Astrocyte of the spinal cord (primary cell): Measurements from ENCODE around the gene LUC7L3.

Source experiments
- DNase-seq: peaks from one replicate; pipeline ENCODE4 v3.0.0; 2011; ENCODE audit warnings: low read depth, low spot score
- H3K4me3 ChIP-seq: 2 replicates; pipeline ENCODE4 v1.5.1; 2011; ENCODE audit warnings: low read depth, mild to moderate bottlenecking, low read length, moderate library complexity
- CTCF ChIP-seq: IDR thresholded peaks from 2 replicates; pipeline ENCODE4 v1.5.1; 2012; ENCODE audit warnings: low read depth, mild to moderate bottlenecking, low read length, inconsistent platforms
- in situ Hi-C: cut with HindIII; loops from 2 replicates; pipeline ENCODE4 v1.10.0; 2017; ENCODE audit warnings: low sequenced_read_pairs

Gene LUC7L3

GRCh38 chr17:50685691-50686493, 33.5 kb upstream of the LUC7L3 start:
- DNase-seq: no peak
- in situ Hi-C loops: no loop called here
- TF ChIP-seq CTCF: no peak
- H3K4me3 ChIP-seq: no peak overlapping the region

- no peak for TF ChIP-seq CTCF
- in situ Hi-C loops: no loop called here
- H3K4me3 ChIP-seq: no peak overlapping the region
- peak; percentile 86 for DNase-seq
Measured at GRCh38 chr17:50686494-50687199, 32.8 kb upstream of the LUC7L3 start.

GRCh38 chr17:50687200-50688066, 32.0 kb upstream of the LUC7L3 start:
- in situ Hi-C loops: no loop called here
- H3K4me3 ChIP-seq: no peak overlapping the region
- TF ChIP-seq CTCF: no peak
- peak; percentile 54 for DNase-seq

- TF ChIP-seq CTCF: no peak
- in situ Hi-C loops: no loop called here
- no peak for DNase-seq
- H3K4me3 ChIP-seq: no peak overlapping the region
Measured at GRCh38 chr17:50688245-50688644, 31.2 kb upstream of the LUC7L3 start.

GRCh38 chr17:50689251-50689650, 30.2 kb upstream of the LUC7L3 start:
- in situ Hi-C loops: no loop called here
- DNase-seq: peak; percentile 78
- H3K4me3 ChIP-seq: no peak overlapping the region
- TF ChIP-seq CTCF: no peak
